Cerebellar cortex (tissue), 1 donor: ENCODE measurements around the gene CADPS2.
"Not testable (repeated sequence)": the region's sequence is repeated elsewhere in the genome, so short reads cannot be mapped to it uniquely, and the experiment has no call there.

ENCODE experiments used
- DNase-seq: peaks from one replicate; pipeline ENCODE4 v3.0.0-alpha.2; 2015; ENCODE audit warnings: low spot score

Gene CADPS2

DNA sequence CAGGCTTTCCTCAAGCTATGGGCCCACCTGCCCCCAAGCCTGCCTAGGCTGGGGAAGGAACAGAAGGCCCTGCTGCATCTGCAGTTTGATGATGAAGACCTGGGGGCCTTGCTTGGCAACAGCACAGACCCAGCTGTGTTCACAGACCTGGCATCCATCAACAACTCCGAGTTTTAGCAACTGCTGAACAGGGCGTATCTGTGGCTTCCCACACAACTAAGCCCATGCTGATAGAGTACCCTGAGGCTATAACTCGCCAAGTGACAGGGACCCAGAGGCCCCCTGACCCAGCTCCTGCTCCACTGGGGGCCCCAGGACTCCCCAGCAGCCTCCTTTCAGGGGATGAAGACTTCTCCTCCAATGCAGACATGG lies 36.3 kb downstream of the CADPS2 start:
- DNase-seq: no peak

DNA sequence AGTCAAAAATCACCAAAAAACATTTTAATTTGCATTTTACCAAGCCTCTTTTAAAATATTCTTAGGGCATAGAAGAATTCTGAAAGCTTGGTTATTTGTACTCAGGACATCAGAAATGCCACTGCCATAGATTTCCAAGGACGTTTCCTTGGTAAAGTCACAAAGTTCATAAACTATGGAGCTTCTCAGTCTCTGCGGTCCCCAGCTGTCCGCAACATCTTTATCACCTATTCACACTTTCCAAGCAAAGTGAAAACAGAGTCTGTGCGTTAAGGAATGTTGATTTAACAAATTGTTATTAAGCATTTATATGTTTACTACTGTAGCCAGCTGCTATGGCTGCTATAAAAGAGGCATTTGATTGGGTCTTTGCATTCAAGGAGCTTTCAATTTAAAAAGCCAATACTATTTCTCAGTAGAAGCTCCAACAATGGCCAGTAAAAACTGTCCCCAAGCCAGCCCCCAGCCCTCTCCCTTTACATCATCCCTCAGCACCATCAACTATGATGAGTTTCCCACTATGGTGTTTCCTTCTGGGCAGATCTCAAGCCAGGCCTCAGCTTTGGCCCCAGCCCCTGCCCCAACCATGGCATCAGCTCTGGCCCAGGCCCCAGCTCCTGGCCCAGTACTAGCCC lies 36.8 kb downstream of the CADPS2 start:
- DNase-seq: no peak

DNA sequence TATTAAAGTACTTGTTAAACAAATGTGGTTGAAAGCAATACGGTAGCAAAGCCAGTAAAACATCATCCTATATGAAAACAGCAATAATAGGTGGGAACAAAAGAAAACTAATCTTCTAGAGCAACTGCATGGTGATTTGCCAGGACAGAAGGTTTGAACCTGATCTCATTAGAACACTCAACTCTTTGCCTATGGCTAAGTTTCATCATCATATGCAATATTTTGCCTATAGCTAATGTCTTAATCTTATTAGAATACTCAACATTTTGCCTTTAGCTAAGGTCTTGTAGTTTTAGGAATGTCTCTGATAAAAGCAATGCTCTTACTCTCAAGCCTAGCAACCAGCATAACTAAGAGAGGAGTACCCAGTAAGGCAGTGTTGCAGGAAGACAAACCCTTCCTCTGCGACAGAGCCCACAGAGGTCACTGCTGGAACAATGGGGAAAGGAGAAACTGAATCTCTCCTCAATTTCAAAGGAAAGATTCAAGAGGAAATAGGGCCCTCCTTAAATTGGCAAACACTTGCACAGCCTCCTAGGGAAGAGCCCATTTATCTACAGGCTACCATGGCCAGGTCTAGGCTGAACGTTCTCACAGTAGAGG lies 38.3 kb downstream of the CADPS2 start:
- no peak for DNase-seq

DNA sequence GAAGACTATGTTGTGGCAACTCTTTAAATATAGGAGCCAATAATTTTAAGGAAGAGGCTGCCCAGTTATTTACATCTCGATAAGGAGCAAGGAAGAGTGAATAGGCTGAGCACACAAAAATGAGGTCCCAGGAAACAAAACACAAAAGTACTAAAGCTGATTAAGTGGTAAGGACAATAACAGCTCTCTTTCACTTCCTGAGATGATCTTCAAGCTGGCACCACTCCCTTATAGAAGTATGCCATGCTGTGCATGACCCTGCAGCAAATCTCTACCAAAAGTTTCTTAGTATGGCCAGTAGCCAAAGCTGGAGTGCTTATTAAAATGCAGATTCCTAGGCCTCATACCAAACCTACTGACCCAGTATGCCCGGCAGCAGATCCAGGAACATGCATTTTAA lies 39.7 kb downstream of the CADPS2 start:
- no peak for DNase-seq

DNA sequence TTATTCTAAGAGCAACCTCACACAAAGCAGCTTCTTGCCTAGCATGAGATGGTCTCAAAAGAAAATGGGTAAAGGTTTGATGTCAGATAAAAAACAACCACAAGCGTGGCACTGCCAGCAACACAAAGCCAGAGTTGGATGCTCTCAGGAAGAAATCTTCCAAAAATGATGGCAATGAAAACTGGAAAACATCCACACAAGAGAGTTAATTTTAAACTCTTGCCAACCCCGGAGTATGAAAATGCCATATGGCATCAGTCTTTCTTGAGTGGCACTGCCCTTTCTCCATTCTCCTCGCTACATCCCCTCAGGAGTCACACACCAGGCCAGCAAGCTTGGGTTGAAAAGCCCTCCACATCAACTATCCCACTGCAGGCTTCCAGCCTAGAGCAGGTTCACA lies 41.0 kb downstream of the CADPS2 start:
- DNase-seq: peak; percentile 59

DNA sequence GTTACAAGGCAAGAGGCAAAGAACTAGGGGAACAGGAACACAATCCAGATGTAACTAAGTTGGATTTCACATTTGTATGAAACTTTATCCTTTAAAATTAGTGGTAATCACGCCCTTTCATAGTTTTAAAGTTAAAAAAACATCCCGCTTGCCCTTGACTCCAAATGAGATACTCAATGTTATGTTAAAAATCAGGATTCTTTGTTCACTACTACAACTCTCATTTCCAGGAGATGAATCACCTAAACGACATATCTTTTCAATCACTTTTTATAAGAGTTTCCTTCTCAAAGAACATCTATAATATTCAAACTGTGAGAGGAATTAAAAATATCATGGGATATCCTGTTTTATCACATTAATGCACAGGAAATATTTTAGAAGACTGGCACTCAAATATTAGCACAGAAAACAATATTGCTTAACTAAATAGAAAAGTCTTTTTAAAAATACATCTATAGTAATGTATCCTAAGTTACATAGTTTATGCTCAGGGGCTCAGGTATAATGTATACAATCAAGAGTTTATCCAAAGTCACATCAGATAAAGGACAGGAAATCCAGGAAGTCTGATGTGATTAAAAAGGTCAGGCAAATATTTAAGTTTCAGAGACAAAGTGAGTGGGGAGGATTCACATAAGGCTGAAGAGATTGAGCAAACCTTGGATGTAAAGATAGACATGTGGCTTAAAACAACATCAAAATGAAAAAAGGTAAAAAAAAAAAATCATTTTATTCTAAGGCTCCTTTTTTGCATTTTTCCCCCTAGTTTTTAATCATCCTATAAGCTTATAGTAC lies 41.9 kb downstream of the CADPS2 start:
- no peak for DNase-seq

DNA sequence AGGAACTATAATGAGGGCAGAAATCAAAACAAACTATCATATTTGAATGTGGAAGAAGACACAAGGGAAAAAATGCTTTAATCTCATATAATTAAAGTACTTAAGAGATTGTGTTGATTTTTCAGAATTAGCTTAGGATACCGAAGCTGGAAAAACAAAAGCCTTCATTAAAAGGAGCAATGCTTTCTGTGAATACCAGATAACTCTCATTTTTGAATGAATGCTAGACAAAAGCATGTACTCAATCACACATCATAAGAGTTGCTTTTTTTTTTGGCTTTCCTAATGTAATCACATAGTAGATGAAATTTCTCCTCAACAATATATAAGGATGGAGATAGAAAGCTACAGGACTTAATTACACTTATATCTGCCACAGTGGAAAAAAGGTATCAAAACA lies 43.3 kb downstream of the CADPS2 start:
- DNase-seq: no peak

DNA sequence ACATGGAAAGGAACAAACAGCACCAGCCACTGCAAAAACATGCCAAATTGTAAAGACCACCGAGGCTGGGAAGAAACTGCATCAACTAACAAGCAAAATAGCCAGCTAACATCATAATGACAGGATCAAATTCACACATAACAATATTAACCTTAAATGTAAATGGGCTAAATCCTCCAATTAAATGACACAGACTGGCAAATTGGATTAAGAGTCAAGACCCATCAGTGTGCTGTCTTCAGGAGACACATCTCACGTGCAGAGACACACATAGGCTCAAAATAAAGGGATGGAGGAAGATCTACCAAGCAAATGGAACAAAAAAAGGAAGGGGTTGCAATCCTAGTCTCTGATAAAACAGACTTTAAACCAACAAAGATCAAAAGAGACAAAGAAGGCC lies 50.0 kb downstream of the CADPS2 start:
- not testable (repeated sequence) for DNase-seq

DNA sequence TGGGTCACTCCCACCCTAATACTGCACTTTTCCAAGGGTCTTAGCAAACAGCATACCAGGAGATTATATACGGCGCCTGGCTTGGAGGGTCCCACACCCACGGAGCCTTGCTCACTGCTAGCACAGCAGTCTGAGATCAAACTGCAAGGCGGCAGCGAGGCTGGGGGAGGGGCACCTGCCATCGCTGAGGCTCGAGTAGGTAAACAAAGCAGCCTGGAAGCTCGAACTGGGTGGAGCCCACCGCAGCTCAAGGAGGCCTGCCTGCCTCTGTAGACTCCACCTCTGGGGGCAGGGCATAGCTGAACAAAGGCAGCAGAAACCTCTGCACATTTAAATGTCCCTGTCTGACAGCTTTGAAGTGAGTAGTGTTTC lies 51.7 kb downstream of the CADPS2 start:
- not testable (repeated sequence) for DNase-seq

DNA sequence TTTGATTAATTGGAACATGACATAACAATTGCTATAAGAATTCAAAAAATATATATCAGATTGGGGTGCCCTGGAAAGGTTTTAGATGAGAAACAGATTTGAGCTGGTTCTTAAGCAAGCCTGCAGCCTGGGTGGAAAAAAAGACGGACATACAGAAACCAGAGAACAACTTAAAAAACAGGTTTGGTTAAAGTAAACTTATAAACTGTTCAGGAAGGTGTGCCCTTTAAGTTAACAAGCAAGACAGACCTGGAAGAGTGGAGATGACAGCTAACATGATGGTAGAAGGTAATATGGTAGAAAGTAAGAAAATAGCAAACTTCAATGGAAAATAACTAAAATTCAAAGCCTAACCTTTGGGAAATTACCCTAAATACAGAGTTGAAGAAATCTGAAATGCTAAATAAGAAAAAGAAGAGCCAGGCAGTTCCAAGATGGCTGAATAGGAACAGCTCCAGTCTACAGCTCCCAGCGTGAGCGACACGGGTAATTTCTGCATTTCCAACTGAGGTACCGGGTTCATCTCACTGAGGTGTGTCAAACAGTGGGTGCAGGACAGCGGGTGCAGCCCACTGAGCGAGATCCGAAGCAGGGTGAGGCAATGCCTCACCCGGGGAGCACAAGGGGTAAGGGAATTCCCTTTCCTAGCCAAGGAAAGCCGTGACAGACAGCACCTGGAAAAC lies 52.2 kb downstream of the CADPS2 start:
- DNase-seq: no peak

DNA sequence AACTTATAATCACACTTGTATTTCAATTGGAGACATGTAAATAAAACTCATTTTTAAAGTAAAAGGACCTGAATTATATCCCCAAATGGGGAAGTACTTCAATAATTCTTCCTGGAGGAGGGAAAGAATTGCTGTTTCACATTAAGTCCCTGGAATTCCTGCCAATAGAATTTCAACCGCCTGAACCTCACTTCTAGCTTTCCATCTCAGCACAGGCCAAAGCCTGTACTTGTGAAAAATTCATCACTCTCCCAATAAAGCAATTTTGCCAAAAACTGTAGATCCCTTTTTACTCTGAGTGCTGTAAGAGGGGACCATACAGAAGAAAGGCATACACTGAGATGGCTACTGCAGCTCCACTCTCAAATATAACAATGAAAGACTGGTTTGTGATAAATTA lies 54.8 kb downstream of the CADPS2 start:
- DNase-seq: no peak

DNA sequence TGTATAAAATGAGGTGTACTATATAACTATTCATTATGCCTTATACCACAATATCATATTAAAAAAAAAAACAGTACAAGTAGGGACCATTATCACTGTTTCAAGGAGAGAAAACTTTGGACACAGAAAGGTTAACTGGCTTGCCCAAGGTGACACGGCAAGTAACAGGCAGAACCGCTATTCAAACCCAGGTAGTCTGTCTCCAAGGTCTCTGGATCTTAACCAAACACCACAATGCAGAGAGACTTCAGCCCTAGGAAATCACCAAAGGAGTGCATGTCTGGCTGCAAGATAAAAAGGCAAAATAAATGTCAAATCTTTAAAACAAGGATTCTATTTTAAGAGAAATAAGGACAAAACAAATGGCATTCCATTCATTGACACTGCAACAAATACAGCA lies 56.3 kb downstream of the CADPS2 start:
- DNase-seq: peak; percentile 57

DNA sequence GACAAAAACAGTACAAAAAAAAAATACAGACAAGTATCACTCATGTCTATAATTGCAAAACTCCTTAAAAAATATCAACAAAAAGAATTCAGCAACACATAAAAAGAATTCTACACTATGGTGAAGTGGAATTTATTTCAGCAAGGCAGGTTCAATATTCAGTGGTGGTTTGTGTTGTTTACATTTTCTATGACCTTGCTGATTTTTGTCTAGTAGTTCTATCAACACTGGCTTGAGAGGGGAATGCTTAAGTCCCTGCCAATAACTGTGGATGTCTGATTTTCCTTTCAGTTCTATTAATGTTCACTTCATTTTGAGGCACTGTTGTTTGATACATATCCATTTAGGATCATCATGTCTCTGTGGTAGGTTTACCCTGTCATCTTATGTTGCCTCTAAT lies 58.5 kb downstream of the CADPS2 start:
- DNase-seq: no peak

DNA sequence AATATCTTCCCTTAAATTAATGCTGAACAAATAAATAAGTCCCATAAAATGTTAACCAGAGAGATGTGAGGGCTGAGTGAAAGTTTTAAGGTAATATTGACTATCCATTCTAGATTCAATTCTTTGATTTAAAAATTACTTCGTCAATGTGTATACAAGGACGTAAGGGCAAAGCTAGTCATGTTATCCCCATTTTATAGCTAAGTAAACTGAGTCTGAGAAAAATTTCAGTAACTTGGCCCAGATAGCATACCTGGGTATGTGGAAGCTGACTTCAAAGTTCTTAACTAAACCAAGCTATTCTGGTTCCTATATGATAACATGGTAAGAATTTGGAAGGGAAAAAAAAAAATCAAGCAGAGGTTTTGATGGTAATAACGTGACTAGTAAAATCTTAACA lies 72.4 kb downstream of the CADPS2 start:
- no peak for DNase-seq

DNA sequence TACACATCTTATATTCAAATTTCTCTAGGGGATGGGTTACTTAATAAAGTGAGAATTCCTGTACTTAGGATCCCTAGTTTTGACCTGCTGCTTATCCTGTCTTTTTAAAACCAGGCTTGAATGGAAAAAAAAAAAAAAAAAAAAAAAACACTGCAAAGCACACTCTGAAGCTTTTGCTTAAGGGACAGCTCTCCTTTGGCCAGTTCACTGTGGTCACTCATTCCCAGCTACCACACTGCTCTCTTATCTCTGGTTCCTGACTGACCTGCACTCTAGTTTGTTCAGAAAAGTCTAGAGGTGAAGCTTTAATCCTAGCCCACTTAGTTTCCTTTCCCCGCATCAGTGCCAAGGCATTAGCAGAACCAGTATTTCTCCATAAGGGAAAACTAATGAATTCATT lies 82.4 kb downstream of the CADPS2 start:
- peak; percentile 52 for DNase-seq

DNA sequence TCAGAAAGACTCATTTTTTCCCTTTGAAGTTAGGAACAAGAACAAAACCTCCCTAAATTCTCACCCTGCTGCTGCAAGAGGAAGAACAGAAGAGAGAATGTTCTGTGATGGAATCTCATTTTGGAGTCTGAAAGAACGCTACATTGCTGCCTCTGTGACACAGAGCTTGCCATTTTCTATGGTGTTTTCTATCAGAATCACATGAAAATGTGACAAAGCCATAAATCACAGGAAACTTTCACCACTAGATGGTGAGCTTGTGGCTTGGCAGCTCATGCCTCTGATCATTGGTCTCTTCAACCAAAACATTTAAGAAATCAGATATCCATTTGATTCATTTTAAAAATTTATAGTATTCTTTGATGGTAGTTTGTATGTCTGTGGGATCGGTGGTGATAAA lies 82.9 kb downstream of the CADPS2 start:
- DNase-seq: peak; percentile 80

DNA sequence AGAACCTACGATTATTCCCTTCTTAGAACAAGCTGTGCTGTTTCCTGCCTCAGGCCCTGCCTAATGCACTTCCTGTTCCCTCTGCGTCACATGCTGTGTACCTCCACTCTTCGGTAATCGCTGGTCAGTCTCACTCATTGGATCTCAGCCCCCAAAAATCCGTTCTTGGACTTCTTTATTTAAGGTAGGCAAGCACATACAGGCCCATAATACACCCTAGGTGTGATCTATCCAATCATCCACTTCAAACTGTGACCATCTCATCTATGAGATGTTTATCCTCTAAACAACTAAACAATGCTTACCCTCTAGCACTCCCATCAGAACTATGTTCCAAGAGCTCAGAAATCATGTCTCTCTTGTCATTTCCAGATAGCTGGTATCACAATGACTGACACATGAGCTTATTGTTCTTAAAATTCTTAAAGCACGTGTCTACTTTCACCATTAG lies 83.9 kb downstream of the CADPS2 start:
- peak; percentile 74 for DNase-seq

DNA sequence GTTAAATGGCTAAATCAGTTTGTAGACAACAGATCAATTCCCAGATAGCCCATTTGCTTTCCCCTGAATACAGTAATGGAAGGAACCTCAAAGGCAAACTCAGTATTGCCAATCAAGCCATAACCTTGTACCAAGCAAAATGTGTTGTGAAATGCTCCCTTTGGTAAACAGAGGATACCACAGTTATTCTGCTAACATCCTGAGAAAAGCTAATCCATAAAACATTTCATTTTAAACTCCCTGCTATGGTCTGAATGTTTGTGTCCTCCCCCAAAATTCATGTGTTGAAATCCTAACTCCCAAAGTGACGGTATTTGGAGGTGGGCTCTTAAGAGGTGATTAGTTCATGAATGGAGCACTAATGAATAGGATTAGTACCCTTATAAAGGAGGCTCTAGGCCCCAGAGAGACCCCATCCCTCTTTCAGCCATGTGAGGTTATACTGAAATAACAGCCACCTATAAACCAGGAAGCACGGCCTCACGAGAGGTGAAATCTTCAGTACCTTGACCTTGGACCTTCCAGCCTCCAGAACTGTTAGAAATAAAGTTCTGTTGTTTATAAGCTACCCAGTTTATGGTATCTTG lies 94.2 kb downstream of the CADPS2 start:
- DNase-seq: no peak

DNA sequence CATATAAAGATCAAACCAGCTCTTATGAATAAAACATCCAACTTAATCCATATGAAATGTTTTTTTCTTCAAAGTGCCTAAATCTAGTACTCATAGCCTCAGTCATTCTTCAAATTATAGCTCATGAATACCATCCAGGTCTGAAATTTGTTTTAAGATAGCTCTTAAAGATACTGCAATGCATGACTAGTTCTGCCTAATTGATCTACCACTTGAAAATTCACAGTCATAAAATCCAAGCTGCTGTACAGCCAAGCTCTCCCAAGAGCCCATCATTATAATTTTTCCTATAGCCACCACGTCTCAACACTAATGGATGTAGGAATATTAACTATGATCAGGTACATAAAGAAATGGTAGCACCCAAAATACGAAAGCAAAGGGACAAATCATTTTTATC lies 95.7 kb downstream of the CADPS2 start:
- DNase-seq: no peak

DNA sequence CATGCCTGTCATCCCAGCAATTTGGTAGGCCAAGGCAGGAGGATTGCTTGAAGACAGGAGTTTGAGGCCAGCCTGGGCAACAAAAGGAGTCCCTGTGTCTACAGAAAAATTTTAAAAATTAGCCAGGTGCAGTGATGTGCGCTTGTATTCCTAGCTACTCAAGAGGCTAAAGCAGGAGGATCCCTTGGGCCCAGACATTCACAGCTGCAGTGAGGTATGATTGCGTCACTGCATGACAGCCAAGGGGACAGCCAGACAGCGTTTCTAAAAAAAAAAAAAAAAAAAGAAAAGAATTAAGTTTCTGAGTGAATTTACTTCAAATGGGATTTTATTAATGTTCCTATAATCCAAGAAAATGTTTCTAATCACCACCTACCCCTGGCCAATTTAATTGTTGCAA lies 96.1 kb downstream of the CADPS2 start:
- DNase-seq: no peak

DNA sequence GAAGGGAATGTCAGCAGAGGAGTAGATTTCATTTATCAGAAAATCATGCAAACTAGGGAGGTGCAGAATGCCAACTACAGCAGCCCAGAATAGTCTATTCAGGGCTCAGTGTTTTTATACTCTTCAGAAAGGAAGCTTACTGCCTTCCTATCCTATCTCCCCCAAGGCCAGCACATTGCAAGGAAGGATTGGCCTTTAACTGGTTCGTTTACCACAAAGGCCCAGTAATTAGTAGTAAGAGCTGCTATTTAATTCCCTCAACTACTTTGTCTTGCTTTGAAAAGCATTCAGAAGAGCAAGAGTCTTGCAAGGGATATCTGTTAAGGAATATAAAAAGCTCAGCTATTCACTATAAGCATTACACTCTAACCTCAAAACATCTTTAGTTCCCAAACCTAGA lies 97.1 kb downstream of the CADPS2 start:
- DNase-seq: no peak

DNA sequence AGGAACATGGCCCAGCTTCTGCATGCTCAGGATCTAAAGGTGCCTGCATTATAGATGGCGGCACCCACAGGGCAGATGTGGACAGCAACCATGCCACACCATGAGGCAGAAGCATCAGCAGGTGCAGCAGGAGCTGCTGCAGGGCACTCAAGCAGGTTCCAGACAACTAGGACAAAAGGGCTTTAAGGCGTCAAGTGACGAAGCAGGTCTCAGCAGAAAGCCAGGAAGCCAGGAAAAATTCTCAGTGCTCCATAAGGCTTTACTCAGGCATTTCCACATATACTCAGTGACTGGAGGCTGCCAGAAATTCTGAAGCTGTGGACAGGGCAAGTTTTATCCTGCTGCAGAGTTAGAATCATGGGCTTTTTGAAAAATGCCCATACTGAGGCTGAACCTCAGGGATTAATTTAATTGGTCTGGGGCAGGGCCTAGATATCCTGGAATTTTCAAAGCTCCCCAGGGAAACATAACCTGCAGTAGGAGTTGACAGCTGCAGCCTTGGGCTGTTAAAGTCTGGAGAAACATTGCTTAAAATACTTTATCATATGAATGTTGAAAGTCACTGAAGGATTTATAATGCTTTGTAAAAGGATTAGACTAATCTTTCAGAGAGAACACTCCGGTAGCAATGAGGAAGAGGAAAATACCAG lies 115.4 kb downstream of the CADPS2 start:
- no peak for DNase-seq
